Measurements from ENCODE around the gene MAPKBP1.
"Not testable (repeated sequence)": the region's sequence is repeated elsewhere in the genome, so short reads cannot be mapped to it uniquely, and the experiment has no call there.

MAPKBP1 gene

DNA sequence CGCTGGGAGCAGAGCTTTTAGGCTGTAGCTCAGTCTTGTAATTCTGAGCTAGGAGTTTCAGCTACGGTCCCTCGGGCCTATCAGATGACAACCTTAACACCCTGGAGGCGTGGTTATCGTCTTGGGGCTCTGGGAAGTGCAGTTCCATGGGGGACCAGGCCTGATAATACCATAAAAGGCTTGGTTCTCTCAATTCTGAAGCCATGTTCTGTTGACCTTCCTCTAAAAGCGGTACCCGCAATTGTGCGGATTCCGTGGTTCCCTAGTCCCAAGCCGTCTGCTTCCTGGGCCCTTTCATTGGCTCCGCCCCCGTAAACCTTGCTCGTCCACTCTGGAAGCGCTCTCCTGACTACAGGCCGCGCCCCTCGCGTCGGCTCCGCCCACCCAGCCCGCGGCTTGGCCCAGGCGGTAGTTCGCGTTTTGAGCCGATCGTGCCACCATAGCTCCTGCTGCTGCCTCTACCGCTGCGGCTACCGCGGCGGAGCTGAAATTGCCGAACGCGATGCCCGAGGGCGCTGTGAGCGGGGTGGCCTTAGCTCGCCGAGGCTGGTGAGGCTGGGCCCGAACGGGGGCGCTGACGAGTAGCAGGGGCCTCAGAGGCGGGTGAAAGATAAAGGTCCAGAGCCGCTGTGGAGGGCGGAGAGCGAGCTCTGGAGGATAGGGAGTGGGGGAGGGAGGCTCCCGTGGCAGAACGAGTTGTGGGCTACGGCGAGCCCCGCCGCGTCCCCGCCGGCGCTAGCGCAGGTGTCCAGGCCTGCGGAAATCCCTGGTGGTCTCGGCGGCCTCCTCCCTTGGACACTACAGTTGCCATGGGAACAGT is at the start of gene MAPKBP1:
Gene MAPKBP1, plus strand, starts transcription at position 423 of the 820 bp plus-strand sequence. CDS start 792 bp downstream, outside the sequence.
- TF ChIP-seq CTCF (IDR thresholded peaks at IDR 0.05) (peak; percentile 90), ZFX (IDR thresholded peaks at IDR 0.05; ENCODE audit: borderline replicate concordance) (no peak)
- peak within 1 kb of the TSS; percentile 81 for H3K27ac ChIP-seq

DNA sequence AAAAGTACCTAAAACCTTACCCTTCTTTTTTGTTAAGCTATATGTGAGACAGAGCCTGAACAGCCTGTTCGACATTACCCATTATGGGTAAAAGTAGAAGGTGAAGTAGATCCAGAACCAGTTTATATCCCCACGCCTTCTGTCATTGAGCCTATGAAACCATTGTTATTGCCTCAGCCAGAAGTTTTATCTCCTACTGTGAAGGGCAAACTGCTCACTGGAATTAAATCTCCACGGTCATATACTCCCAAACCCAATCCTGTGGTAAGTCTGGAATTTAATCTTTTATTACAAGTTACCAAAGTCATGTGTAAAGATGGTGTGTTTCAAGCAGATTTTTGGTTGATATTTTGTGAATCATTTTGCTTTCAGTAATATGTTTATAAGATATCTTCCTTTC is 47.1 kb upstream of the MAPKBP1 start:
- no peak for TF ChIP-seq CTCF (IDR thresholded peaks at IDR 0.05)
- no peak for TF ChIP-seq ZFX (IDR thresholded peaks at IDR 0.05; ENCODE audit: borderline replicate concordance)
- no peak overlapping the region for H3K27ac ChIP-seq

DNA sequence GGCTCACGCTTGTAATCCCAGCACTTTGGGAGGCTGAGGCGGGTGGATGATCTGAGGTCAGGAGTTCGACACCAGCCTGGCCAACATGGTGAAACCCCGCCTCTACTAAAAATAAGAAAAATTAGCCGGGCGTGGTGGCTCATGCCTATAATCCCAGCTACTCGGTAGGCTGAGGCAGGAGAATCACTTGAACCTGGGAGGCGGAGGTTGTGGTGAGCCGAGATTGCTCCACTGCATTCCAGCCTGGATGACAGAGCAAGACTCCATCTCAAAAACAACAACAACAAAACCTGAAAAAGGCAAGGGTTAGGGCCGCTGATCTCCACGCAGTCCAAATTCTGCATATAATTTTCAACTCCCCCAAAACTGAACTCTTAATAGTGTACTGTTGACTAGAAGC is 46.2 kb upstream of the MAPKBP1 start:
- not testable (repeated sequence) for H3K27ac ChIP-seq

- H3K27ac ChIP-seq, result no peak overlapping the region
- no peak for TF ChIP-seq ZFX (IDR thresholded peaks at IDR 0.05; ENCODE audit: borderline replicate concordance)
These were observed 43.7 kb upstream of the MAPKBP1 start for GRCh38 chr15:41730543-41730942.

GRCh38 chr15:41732483-41732882 is 41.8 kb upstream of the MAPKBP1 start:
- TF ChIP-seq ZFX (IDR thresholded peaks at IDR 0.05; ENCODE audit: borderline replicate concordance), result no peak
- no peak for TF ChIP-seq CTCF (IDR thresholded peaks at IDR 0.05)
- no peak overlapping the region for H3K27ac ChIP-seq

GRCh38 chr15:41734079-41734478 is 40.2 kb upstream of the MAPKBP1 start:
- no peak overlapping the region for H3K27ac ChIP-seq
- TF ChIP-seq CTCF (IDR thresholded peaks at IDR 0.05), result no peak
- TF ChIP-seq ZFX (IDR thresholded peaks at IDR 0.05; ENCODE audit: borderline replicate concordance), result no peak

GRCh38 chr15:41735046-41735445 is 39.2 kb upstream of the MAPKBP1 start:
- no peak overlapping the region for H3K27ac ChIP-seq
- TF ChIP-seq CTCF (IDR thresholded peaks at IDR 0.05) (no peak), ZFX (IDR thresholded peaks at IDR 0.05; ENCODE audit: borderline replicate concordance) (no peak)

DNA sequence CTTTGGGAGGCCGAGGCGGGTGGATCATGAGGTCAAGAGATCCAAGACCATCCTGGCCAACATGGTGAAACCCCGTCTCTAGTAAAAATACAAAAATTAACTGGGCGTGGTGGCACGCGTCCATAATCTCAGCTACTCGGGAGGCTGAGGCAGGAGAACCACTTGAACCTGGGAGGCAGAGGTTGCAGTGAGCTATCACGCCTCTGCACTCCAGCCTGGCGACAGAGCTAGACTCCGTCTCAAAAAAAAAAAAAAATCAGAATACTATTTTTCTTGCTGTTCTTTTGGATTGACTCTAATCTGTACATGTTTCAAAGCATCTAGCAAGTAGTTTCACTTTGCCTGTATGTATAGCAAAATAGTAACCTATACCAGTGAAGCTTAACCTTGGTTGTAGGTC is 38.8 kb upstream of the MAPKBP1 start:
- H3K27ac ChIP-seq, result not testable (repeated sequence)

DNA sequence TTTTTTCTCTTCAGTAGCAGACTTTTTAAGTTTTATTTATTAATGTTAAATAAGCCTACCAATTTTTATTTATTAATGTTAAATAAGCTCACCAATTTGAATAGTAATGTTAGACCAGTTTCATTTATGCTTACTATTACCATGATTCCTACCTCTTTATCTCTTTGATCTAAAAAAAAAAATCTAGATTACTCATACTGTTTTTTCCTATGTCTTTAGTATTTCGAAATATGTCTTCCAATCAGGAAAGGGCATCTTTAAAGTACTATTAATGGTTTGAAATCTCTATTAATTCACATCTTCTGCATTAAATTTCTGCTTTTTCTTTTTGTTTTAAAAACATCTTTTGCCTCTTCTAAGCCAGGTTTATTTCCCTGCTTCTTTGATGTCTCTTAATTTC is 27.5 kb upstream of the MAPKBP1 start:
- TF ChIP-seq CTCF (IDR thresholded peaks at IDR 0.05) (no peak), ZFX (IDR thresholded peaks at IDR 0.05; ENCODE audit: borderline replicate concordance) (no peak)
- no peak overlapping the region for H3K27ac ChIP-seq

Measured in 22Rv1 (cell line).